ENCODE results near the gene ABCG2.
"Not testable (repeated sequence)": the region's sequence is repeated elsewhere in the genome, so short reads cannot be mapped to it uniquely, and the experiment has no call there.

ABCG2 gene

GRCh38 chr4:88134536-88135355 is 23.7 kb downstream of the ABCG2 start:
- no peak for DNase-seq (ENCODE audit: low read depth, low spot score)
- no peak overlapping the region for H3K4me3 ChIP-seq (ENCODE audit: low read depth, low read length)
- CTCF ChIA-PET = no interaction called here
- TF ChIP-seq CTCF (IDR thresholded peaks at IDR 0.05; ENCODE audit: insufficient read depth, low read length, missing control alignments) = no peak
- POLR2A ChIA-PET = interaction anchor here (0.6 kb wide), 1 partner anchor 121 kb away, joined by 3 read pairs; no protein-coding TSS in a partner anchor

GRCh38 chr4:88134111-88134510 is 24.3 kb downstream of the ABCG2 start:
- no peak for TF ChIP-seq CTCF (IDR thresholded peaks at IDR 0.05; ENCODE audit: insufficient read depth, low read length, missing control alignments)
- CTCF ChIA-PET = no interaction called here
- POLR2A ChIA-PET = no interaction called here

GRCh38 chr4:88130544-88131305 is 27.7 kb downstream of the ABCG2 start:
- ChIA-PET POLR2A (no interaction called here), CTCF (interaction anchor here (1.6 kb wide), 1 partner anchor 81 kb away, joined by 4 read pairs; no protein-coding TSS in a partner anchor)
- no peak for TF ChIP-seq CTCF (IDR thresholded peaks at IDR 0.05; ENCODE audit: insufficient read depth, low read length, missing control alignments)
- no peak for DNase-seq (ENCODE audit: low read depth, low spot score)
- no peak overlapping the region for H3K4me3 ChIP-seq (ENCODE audit: low read depth, low read length)

More at GRCh38 chr4:88134111-88134510, 24.3 kb downstream of the ABCG2 start:
- no peak for DNase-seq (ENCODE audit: low read depth, low spot score)
- no peak overlapping the region for H3K4me3 ChIP-seq (ENCODE audit: low read depth, low read length)

GRCh38 chr4:88130003-88130402 is 28.4 kb downstream of the ABCG2 start:
- no peak for TF ChIP-seq CTCF (IDR thresholded peaks at IDR 0.05; ENCODE audit: insufficient read depth, low read length, missing control alignments)
- DNase-seq (ENCODE audit: low read depth, low spot score) = no peak
- ChIA-PET POLR2A (no interaction called here), CTCF (interaction anchor here (1.6 kb wide), 1 partner anchor 82 kb away, joined by 4 read pairs; no protein-coding TSS in a partner anchor)
- no peak overlapping the region for H3K4me3 ChIP-seq (ENCODE audit: low read depth, low read length)

GRCh38 chr4:88122260-88122659 is 36.2 kb downstream of the ABCG2 start:
- CTCF ChIA-PET = interaction anchor here (0.8 to 1.1 kb wide), 2 partner anchors 9 to 89 kb away, joined by 3 read pairs; no protein-coding TSS in a partner anchor
- DNase-seq (ENCODE audit: low read depth, low spot score); H3K4me3 ChIP-seq (ENCODE audit: low read depth, low read length); POLR2A ChIA-PET: not testable (repeated sequence)

- H3K4me3 ChIP-seq (ENCODE audit: low read depth, low read length) = no peak overlapping the region
- POLR2A ChIA-PET = no interaction called here
- DNase-seq (ENCODE audit: low read depth, low spot score) = no peak
- CTCF ChIA-PET = no interaction called here
- no peak for TF ChIP-seq CTCF (IDR thresholded peaks at IDR 0.05; ENCODE audit: insufficient read depth, low read length, missing control alignments)
Observed at GRCh38 chr4:88119943-88120342, 38.5 kb downstream of the ABCG2 start.
